HepG2 (cell line): ENCODE results near the gene EMC9. TPM values are rescaled to one million over a fixed set of nuclear protein-coding genes. Genes with fewer than 3 reads are reported as not detected.
A peak's percentile ranks its signal among the peaks of the same experiment; 100 is the strongest.

Experiments used
- CHD4 ChIP-seq: fragments of 200-600 bp; sonication (generic); IDR thresholded peaks from 2 replicates; pipeline ENCODE4 v1.7.0; 2017; ENCODE audit warnings: mild to moderate bottlenecking, low read length, borderline replicate concordance
- CREB1 ChIP-seq, 2 experiments: fragments of 450-650 bp in 1 of 2; IDR thresholded peaks; 2 replicates each; pipeline ENCODE4 v1.6.1; 2016 to 2017; ENCODE audit warnings: control low read depth in 1 of 2, mild to moderate bottlenecking in 1 of 2, missing compliant biosample characterization in 1 of 2, missing genetic modification characterization in 1 of 2
- FOXK2 ChIP-seq: fragments of 450-650 bp; IDR thresholded peaks from 2 replicates; pipeline ENCODE4 v1.6.1; 2016
- HCFC1 ChIP-seq: fragments of 150-350 bp; IDR thresholded peaks from 2 replicates; pipeline ENCODE4 v1.6.1; 2014; ENCODE audit warnings: low read depth, low read length
- MEIS2 ChIP-seq: sonication (generic); formaldehyde crosslinking; IDR thresholded peaks from 2 replicates; pipeline ENCODE4 v1.9.0; 2021; ENCODE audit warnings: mild to moderate bottlenecking, missing genetic modification reagents
- MIER3 ChIP-seq: IDR thresholded peaks from 2 replicates; pipeline ENCODE4 v1.6.1; 2016; ENCODE audit warnings: missing compliant biosample characterization, borderline replicate concordance
- NR0B2 ChIP-seq: sonication (generic); formaldehyde crosslinking; IDR thresholded peaks from 2 replicates; pipeline ENCODE4 v1.4.0; 2020; ENCODE audit warnings: mild to moderate bottlenecking, missing genetic modification reagents
- PBX2 ChIP-seq: IDR thresholded peaks from 2 replicates; pipeline ENCODE4 v1.6.1; 2016; ENCODE audit warnings: control low read depth
- PCBP1 ChIP-seq: fragments of 200-400 bp; formaldehyde crosslinking; IDR thresholded peaks from 2 replicates; pipeline ENCODE4 v1.6.1; 2017; ENCODE audit warnings: mild to moderate bottlenecking, low read depth, low read length, borderline replicate concordance
- PITX1 ChIP-seq: sonication (generic); formaldehyde crosslinking; IDR thresholded peaks from 2 replicates; pipeline ENCODE4 v1.5.1; 2020; ENCODE audit warnings: mild to moderate bottlenecking, missing genetic modification reagents
- SMARCE1 ChIP-seq: fragments of 450-650 bp; IDR thresholded peaks from 2 replicates; pipeline ENCODE4 v1.6.1; 2017; ENCODE audit warnings: borderline replicate concordance
- ZBTB34 ChIP-seq: sonication (generic); formaldehyde crosslinking; IDR thresholded peaks from 2 replicates; pipeline ENCODE4 v1.8.0; 2022; ENCODE audit warnings: mild to moderate bottlenecking, missing genetic modification reagents
- ZBTB7A ChIP-seq: sonication (generic); formaldehyde crosslinking; IDR thresholded peaks from 2 replicates; pipeline ENCODE4 v1.8.0; 2022; ENCODE audit warnings: mild to moderate bottlenecking, missing genetic modification reagents
- ZNF501 ChIP-seq: sonication (generic); formaldehyde crosslinking; IDR thresholded peaks from 2 replicates; pipeline ENCODE4 v1.5.1; 2020; ENCODE audit warnings: mild to moderate bottlenecking, moderate library complexity, missing genetic modification reagents
- ZNF674 ChIP-seq: sonication (generic); formaldehyde crosslinking; IDR thresholded peaks from 2 replicates; pipeline ENCODE4 v1.5.0; 2020; ENCODE audit warnings: low read depth, mild to moderate bottlenecking, missing genetic modification reagents
- ZNF687 ChIP-seq: sonication (generic); formaldehyde crosslinking; IDR thresholded peaks from 2 replicates; pipeline ENCODE4 v1.5.1; 2020; ENCODE audit warnings: mild to moderate bottlenecking, missing genetic modification reagents, moderate library complexity
- ZNF710 ChIP-seq: sonication (generic); formaldehyde crosslinking; IDR thresholded peaks from 2 replicates; pipeline ENCODE4 v1.5.0; 2020; ENCODE audit warnings: mild to moderate bottlenecking, missing genetic modification reagents, borderline replicate concordance
- ZNF775 ChIP-seq: sonication (generic); formaldehyde crosslinking; IDR thresholded peaks from 2 replicates; pipeline ENCODE4 v1.4.0; 2020; ENCODE audit warnings: missing genetic modification reagents, mild to moderate bottlenecking, moderate library complexity, borderline replicate concordance
- ZSCAN25 ChIP-seq: sonication (generic); formaldehyde crosslinking; IDR thresholded peaks from 2 replicates; pipeline ENCODE4 v1.8.0; 2022; ENCODE audit warnings: mild to moderate bottlenecking, missing genetic modification reagents
- polyA plus RNA-seq, 8 experiments: library from polyadenylated mRNA; depleted of rRNA in 3 of 8; stranded (reverse) in 7 of 8; unstranded in 1 of 8; fragments of >200 nt; fragmentation: Illumina TruSeq in 4 of 8; extraction: Trizol in 4 of 8; gene quantifications; 2 replicates each; pipeline versions ENCODE4 v1.2.1 to v1.2.3, GENCODE V29; 2011 to 2016; ENCODE audit warnings: low read depth in 4 of 8, missing spikeins in 1 of 8, mixed read lengths in 1 of 8; ENCODE audit not compliant: insufficient read depth in 1 of 8
- total RNA-seq, 5 experiments: library from RNA; depleted of rRNA; stranded (reverse); fragments of >200 nt; fragmentation: Illumina TruSeq; extraction: Trizol; gene quantifications; 2 replicates each; pipeline ENCODE4 v1.2.3, GENCODE V29; 2016; ENCODE audit warnings: low read depth in 1 of 5

The EMC9 gene
- total and polyA plus RNA-seq, 2 of the 13 experiments (the other 11 are each of a cell fraction or from before 2014, with no cell fraction given), result 60.5 to 78.7 TPM

GRCh38 chr14:24092505-24093206 lies 48.7 kb downstream of the EMC9 start (continued):
- TF ChIP-seq ZBTB7A (CRISPR knock-in tag) (no peak), PBX2 (0 out of 2 replicates have a peak, but pooled peaks have one; percentile 6), HCFC1 (no peak), ZNF687 (CRISPR knock-in tag) (no peak), CHD4 (no peak), FOXK2 (no peak), MIER3 (CRISPR knock-in tag) (0 out of 2 replicates have a peak, but pooled peaks have one; percentile 10), ZNF775 (CRISPR knock-in tag) (0 out of 2 replicates have a peak, but pooled peaks have one; percentile 65), SMARCE1 (no peak), MEIS2 (CRISPR knock-in tag) (0 out of 2 replicates have a peak, but pooled peaks have one; percentile 6), ZNF501 (CRISPR knock-in tag) (no peak), ZBTB34 (CRISPR knock-in tag) (no peak), ZNF674 (CRISPR knock-in tag) (no peak), PITX1 (CRISPR knock-in tag) (0 out of 2 replicates have a peak, but pooled peaks have one; percentile 33), NR0B2 (CRISPR knock-in tag) (0 out of 2 replicates have a peak, but pooled peaks have one; percentile 26), ZNF710 (CRISPR knock-in tag) (no peak), ZSCAN25 (no peak), PCBP1 (no peak), CREB1 (IDR thresholded peaks at IDR 0.05) (no peak), CREB1 (CRISPR knock-in tag; IDR thresholded peaks at IDR 0.05) (no peak)
